NCI-H69 (cell line): ENCODE results near the gene CNR1.
"Not testable (repeated sequence)": the region's sequence is repeated elsewhere in the genome, so short reads cannot be mapped to it uniquely, and the experiment has no call there.

Source experiments
- DNase-seq: peaks from one replicate; lab custom pipeline; 2025; lab: John Stamatoyannopoulos, UW

Gene CNR1

DNA sequence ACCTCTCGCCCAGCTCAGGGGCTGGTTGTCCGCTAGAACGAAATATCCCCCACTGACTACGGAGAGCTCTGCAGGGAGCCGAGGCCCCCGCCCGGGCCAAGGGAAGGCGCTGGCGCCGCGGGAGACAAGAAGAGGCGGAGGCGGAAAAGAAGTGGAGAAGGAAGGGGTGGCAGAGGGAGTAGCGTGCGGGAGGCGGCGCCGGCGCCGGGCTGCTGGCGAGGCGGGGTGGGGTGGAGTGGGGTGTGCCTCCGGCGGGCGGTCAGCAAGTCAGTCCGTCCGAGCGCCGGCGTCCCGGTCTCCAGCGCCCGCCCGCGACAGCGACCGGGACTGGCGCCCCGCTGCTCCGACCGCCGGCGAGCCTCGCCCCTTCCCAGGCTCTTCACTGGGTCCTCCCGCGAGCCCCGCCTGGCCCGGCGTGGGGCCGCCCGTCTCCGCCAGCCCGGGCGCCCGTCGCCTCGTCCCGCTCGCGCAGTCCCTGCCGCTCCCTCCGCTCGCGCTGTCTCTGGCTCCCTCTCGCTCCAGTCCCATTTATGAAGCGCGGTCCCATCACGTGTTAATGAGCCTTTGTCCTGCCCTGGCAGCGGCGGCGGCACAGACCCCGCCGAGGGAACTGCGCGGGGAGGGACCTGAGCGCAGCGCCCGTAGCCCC lies at the start of gene CNR1:
Gene CNR1, minus strand, starts transcription at position 504 of the 649 bp plus-strand sequence. CDS start 21,073 bp downstream, outside the sequence.
- peak; percentile 88 for DNase-seq

DNA sequence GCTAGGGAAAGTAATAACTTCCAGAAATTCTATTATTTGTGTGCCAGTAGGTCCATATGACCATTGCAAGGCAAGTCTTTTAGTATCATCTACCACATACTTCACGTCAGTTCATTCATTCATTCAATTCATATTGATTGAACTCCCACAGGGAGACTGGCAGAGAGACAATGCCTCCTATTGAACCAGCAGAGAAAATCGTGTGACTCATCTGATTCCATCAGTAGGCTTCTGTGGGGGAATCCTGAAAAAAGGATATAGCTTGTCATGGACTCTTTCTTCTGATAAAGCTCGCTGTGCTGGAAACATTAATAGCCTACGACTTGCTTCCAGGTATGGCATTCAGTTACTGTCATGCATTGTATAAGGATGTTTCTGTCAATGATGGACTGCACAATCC lies 45.3 kb upstream of the CNR1 start:
- DNase-seq: no peak

DNA sequence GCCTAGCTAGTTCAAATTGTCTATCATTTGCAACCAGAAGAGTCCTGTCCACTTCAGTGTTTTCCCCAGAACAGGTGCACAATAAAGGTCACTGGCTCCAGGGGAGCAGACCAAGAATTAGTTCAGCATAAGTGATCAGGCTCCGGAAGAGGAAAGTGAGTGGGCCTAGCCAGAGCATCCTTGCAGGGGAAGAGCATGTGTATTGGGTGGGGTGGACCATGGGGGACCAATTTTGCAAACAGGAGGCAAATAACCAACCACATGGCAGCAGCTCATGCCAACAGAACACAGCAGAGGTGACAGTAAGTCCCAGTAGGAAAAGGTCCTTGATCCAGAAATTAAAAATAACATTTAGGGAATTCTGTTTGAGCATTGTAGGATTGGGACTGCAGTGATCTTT lies 43.2 kb upstream of the CNR1 start:
- no peak for DNase-seq

DNA sequence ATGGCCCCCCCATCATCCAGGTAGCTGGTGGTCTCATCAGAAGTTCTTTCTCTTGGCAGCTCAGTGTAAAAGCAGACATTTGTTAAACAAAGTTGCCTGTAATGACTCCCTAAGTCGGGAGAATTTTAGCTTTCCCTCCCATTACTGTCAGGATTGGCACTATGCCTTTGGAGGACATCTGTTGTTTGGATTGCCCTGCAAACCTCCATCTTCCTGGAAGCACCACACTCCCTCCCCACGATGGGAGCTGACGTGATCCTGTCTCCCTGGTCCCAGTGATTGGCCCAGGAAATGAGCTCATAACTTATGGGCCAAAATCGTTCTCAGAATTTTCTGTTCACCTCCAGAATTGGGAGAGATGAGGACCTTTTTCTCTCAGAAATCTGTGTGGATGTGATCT lies 42.6 kb upstream of the CNR1 start:
- peak; percentile 62 for DNase-seq

DNA sequence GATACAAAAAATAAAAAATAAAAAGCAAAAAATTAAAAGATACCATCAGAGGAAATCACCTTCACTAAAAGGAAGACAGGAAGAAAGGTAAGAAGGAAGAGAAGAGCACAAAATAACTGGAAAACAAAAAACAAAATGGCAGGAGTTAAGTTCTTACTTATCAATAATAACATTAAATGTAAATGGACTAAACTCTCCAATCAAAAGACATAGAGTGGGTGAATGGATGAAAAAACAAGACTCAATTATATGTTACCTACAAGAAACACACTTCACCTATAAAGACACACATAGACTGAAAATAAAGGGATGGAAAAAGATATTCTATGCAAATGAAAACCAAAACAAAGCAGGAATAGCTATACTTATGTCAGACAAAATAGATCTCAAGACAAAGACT lies 35.6 kb upstream of the CNR1 start:
- DNase-seq: not testable (repeated sequence)

DNA sequence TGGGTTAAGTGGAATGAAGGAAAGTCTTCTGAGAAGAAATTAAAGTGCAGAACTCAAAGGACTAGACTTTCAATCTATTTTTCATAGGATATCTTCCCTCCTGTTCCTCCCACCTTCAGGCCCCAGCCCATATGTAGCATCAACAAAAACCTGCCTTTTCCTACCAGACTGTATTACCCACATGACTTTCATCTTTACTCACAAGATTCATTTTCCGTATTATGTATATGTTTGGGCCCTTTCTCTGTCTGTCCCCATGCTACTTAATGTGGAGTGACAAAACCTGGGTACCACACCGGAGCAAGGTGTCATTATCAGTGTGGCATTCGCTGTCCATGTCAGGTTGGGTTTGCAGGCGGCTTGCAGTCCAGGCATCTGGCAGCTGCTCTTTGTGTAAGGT lies 18.8 kb upstream of the CNR1 start:
- no peak for DNase-seq

DNA sequence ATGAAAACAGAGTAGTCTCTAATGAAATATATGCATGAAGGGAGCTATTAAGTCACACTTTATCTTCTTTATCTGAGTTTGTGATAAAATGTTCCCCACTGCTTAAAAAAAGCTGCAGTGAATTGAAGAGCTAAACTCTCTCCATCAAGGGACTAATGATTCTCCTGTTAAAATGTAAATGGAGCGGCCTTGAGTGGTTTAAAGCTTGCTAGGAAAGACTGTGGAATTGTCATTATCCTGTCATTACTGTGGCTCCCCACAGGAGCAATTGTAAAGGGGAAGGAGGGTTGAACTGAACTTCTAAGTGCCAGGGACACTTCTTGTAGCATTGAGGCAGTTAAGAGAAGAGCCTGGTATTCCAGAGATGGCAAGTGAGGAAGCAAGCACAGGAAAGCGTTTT lies 17.3 kb upstream of the CNR1 start:
- no peak for DNase-seq

DNA sequence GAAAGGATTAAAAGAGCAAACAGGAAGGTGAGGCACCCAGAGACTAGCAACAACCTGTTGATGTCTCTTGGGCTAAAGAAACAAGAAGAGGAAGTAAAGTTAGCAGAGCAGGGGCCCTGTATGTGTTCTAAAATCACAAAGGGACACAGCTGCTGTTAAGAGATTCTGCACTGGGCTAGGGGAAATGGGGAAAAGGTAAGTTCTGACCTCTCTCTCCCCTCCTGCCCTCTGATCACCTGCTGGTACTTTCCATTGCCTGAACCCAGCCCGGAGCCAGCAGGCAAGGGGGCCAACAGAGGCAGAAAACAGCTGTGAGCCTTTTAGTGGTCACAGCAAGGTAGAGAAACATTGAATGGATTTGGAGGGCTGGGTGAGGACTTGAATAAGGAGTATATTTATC lies 13.5 kb upstream of the CNR1 start:
- peak; percentile 36 for DNase-seq

DNA sequence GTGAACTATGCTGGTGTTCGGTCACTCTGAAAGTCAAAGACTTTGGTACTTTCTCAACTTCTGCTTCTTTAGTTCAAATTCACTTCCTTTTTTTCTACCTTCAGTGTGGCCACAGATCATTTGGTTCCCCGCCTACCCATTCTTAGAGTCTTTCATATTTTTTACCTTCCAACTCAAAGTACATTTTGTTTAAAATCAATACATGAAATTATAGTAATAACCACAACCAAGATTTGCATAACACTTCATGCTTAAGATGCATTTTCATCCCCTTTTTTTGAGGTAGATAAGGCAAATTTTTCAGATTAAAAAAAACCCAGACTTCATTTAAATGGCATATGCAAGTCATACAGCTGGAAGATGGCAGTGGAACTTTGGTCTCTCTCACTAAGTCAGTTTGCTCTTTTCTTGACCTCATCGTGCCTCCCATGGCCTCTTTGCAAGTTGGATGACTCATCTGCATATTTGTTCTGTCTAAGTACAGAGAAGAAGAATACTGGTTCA lies 11.9 kb upstream of the CNR1 start:
- no peak for DNase-seq

DNA sequence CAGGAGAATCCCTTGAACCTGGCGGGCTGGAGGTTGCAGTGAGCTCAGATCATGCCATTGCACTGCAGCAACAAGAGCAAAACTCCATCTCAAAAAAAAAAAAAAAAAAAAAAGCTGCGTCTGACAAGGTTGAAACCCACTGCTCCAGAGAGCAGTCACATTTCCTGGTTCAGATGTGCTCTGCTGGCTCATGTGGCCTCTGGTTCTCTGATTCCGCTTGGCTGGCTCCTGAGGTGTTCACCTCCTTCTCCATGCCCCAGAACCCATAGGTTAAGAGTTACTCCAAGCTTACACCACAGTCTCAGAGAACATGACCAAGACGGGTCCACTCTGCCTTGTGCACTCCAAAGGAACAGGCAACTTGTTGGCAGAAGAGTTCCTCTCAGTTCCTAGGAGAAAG lies 8.8 kb upstream of the CNR1 start:
- DNase-seq: no peak

DNA sequence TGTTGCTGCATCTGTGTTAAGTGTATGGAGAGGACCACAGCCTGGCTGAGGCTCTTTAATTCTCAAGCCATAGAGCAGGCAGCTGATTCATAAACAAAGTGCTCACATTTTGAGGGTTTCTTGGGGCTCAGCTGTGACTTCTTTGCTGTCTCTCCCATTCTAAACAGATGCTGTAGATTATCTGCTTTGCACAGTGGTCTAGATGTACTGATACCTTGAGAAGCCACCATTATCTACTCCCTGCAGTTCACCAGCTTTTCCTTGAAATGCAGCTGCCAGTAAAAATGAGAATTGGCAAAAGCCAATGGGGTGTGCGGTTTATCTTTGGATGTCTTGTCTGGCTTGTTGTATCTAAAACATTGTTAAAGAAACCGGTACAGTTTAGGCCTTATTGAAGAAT lies 5.2 kb upstream of the CNR1 start:
- DNase-seq: no peak

DNA sequence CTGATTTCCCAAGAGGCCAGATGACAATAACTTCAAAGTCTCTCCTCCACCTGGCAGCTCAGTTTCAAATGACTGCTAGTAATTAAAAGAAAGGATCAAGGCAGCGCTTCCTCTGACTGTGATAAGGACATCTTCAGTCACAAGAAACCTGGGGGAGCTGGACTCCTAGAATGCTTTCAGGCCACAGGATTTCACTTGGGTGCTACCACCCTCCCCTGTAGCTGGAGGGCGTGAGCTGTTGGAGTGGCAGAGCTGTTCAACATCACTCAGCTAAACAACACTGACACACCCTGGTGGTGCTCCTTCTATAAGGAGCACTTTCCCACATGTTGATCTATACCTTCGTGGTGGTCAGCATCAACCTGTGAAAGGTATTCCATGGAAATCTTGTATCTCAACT lies 2.2 kb upstream of the CNR1 start:
- peak; percentile 47 for DNase-seq

DNA sequence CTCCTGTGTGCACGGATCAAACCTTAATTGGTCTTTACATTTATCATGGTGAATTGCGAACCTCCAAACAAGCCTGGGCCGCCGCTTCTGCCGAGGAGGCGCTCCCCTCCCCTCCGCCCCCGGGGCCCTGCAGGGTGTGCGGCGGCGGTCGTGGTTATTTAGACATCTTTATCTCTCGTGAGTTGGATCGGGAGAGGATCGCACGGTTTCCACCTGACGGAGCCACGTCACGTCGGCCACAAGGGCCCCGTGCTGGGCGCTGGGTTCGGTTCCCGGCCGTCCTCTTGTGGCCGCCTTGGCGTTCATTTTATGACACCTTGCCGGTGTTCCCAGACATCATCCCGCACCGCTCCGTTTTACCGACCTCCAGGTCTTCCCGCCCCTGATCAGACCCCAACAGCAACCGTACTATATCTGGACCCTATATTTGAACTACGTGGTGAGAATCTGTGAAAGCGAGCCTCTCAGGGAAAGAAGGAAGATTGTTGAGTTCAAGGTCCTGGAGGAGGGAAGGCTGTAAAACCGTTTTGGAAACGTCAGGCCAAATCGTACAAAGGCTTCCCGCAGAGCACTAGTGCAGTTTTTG lies 1.3 kb upstream of the CNR1 start:
- DNase-seq: peak; percentile 78

DNA sequence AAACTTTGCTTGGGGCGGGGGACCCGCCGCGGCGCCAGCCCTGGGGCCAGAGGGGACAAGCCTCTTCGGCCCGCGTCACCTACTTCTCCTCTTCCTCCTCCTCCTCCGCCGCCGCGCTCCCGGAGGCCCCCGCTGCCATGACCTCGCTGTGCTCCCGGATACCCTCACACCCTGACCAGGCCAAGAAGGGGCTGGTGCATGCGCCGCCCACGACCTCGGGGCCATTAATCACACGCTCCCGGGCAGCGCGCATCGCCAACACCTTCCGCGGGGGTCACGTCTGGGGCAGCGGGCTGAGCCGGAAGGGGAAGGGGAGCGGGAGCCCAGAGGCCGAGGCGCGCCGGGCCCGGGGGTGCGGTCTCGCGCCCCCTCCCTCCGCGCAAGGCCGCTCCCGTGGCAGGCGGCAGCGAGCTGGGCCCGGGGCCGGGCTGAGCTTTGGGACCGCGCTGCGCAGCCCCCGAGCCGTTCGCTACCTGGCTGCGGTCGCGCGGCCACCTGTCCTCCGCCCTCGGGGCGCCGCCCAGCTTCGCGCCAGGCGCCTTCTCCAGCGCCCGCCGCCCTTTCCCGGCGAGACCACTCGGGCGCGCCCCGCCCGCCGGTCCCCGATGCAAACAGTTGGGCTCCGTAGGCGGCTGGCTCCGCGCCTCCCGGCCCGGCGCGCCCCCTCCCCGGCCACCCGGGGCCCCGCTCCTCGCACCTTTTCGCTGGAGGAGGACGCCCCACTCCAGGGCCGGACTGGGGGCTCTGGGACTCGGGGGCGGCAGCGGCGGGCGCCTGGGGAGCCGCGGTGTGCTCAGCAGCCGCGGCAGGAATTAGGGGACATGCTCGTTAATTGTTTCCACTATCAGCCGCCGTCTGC lies 575 bp upstream of the CNR1 start:
- peak; percentile 80 for DNase-seq

DNA sequence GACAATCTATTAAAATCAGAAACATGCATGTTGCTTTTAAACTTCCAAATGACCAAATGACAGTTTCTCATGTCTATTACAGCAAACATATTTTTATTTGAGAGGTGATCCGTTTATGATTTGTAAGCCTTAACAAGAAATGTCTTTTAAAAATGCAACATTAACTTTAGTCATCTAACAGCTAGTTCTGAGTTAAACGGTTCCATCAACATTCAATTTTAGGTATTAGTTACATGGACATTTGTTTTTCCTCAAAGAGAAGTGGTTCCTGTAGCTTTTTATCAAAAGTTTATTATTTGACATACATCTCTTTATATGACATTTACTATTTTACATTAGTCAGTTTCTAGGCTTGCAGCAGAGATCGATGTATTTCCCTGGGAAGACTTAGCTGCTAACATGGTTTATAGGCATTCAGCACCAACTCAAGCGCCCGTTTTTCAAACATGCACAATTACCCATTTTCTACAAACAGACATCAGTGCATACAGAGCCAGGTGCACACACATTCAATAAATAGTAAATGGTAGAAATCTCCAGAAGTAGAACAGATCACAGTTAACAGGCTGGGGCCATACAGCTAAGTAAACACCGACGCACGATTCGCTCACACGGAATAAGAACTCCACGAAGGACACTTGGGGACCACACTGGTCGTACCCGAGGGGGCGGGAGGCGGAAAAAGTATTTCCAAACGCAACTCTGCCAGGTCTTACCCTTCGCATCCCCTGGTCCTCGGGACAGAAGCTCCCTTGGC lies 882 bp downstream of the CNR1 start:
- peak; percentile 82 for DNase-seq

DNA sequence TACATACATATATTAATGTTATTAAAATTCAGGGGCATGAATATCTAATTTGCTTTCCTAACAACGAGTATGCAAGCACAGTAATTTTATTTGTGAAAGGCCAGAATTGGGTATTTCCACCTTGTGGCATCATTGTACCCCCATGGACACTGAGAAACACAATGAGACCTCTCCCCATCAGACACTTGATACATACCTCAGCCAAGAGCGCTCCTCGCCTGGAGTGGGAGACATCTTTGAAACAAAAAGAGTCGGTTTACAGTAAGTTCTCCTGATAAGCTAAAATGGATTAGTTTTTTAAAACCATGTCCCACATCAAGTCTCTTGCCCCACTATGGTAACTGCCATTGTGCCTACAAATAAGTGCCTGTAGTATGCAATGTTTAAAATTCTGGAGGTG lies 2.1 kb downstream of the CNR1 start:
- DNase-seq: peak; percentile 11

DNA sequence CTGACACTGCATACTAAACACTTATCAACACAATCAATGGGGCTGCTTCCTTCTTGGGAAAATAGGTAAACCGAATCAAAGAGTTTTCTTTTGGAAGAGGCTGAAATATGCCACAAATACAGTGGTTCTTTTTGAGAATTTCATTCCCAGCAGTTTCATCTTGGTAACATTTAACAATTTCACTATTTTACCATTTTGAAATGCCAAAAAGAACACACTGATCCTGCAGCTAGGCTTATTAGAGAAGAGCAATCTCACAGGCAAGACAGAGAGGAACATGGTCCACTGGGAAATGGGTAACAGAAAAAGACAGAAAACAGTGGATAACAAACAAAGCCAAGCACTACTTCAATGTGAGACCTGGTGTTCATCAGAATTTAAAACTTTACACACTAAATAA lies 2.5 kb downstream of the CNR1 start:
- DNase-seq: peak; percentile 30

DNA sequence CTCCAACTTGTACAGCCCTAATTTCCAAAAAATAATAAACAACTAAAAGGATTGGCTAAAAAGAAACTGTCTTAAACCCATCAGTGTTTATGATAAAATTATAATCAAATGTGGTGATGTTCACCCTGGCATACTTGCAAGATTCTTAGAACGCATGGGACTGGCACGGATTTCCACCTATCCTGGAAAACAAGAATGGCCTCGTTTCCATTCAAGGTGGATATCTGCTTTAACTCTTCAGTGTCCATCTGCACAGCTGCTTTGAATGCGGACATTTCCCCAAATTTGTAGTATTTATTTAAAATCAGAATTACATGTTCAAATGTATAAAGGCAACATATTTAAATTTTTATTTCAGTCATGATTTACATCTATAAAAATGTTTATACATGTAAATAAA lies 4.2 kb downstream of the CNR1 start:
- DNase-seq: no peak

DNA sequence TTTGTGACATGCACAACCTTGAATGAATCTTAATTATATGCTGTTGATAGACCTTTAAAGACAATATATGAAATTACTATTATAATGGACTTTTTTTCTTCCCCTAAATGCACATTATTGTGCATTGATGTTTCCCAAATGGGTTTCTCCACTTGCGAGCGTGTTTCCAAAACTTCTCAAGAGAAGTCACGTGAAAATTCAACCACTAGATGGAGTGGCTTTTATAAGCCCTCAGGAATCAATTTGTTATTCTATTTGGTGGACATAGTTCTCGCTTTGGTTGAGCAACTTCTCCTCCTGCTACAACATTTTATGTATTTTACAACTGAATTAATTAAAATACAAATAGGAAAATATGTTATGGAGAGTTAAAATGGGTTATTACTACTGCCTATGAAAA lies 9.0 kb downstream of the CNR1 start:
- peak; percentile 19 for DNase-seq

DNA sequence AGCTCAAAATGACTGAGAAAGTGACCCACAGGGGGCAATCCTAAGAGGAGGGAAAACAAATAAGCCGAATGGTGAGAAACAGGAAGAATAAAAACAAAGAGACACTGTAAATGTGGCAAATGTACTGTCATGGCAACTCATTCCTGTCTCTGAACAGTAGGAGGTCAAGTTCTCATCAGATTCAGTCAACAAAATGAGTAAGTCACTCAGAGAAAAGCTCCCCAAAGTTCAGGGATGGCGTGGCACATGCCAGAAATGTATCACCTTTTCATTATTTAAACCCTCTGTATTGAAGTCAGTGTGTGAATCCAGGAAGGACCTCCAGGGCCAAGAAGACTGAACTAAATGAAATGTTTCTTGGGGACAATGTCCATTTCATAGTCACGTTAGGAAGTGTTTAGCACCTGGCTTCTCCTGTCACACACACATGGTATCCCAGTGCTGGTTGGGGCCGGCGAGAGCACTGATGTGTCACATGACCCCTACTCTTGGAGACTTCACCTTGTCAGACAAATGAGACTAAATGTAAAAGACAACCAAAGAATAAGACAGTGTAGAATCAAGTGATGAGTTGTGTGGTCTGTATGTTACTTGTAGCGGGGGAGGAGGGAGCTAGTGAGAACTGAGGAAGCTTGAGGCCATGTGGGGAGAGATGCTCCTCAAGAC lies 20.7 kb downstream of the CNR1 start:
- no peak for DNase-seq

DNA sequence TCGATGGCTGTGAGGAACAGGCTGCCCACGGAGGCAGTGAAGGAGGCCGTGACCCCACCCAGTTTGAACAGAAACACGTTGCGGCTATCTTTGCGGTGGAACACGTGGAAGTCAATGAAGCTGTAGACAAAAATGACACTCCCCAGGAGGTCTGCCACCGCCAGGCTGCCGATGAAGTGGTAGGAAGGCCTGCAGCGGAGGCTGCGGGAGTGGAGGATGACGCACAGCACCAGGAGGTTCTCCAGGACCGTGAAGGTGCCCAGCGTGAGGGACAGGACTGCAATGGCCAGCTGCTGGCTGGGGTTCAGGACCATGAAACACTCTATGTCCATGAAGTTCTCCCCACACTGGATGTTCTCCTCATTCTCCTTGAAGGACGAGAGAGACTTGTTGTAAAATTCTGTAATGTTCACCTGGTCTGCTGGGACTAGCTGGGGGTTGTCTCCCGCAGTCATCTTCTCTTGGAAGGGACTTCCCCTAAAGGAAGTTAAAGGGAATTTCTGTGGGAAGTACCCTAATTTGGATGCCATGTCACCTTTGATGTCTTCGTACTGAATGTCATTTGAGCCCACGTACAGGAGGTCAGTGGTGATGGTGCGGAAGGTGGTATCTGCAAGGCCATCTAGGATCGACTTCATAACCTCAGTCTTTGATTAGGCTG lies 21.4 kb downstream of the CNR1 start:
- DNase-seq: no peak
